GM18907 (cell line): ENCODE data around the gene PCSK9.
"Not testable (repeated sequence)": the region's sequence is repeated elsewhere in the genome, so short reads cannot be mapped to it uniquely, and the experiment has no call there.

Experiments
- ATAC-seq: cut with Tn5 transposase; IDR thresholded peaks from one replicate; pipeline ENCODE4 v1.9.1; 2021; ENCODE audit warnings: mild to moderate bottlenecking, moderate library complexity; ENCODE audit not compliant: unreplicated experiment

Gene PCSK9

GRCh38 chr1:55073187-55073916, 34.0 kb downstream of the PCSK9 start:
- ATAC-seq: peak; percentile 83

GRCh38 chr1:55074455-55074854, 35.1 kb downstream of the PCSK9 start:
- no peak for ATAC-seq

DNA sequence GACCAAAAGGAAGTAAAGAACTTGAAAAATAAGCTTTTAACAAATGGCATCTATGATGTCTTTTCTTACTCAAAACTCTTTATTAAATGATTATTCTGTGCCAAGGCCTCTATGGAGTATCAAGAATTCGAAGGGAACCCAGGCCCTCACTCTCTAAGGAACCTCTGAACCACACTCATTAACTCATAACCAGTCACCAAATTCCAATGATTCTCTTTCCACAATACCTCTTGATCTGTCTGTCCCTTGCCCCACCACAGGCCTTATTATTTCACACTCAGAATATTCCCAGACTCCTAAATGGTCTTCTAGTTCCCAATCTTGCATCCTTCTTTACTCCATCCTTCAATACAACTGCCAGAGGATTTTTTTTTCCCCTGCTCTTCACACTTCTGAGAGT, 37.0 kb downstream of the PCSK9 start:
- ATAC-seq: no peak

GRCh38 chr1:55078470-55078869, 39.1 kb downstream of the PCSK9 start:
- no peak for ATAC-seq

DNA sequence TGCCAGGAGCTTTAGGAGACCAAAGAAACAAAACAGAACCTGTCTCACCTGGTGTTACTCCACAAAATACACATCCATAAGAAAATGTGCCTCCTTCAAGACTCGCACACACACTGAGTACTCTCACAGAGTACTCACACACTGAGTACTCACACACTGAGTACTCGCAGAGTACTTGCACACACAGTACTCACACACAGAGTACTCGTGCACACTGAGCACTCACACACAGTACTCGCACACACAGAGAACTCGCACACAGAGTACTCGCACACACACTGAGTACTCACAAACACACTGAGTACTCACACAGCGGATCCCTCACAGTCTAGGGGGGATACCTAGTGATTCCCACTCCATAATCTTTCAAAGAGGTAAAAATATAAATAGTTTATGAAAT, 40.3 kb downstream of the PCSK9 start:
- no peak for ATAC-seq

DNA sequence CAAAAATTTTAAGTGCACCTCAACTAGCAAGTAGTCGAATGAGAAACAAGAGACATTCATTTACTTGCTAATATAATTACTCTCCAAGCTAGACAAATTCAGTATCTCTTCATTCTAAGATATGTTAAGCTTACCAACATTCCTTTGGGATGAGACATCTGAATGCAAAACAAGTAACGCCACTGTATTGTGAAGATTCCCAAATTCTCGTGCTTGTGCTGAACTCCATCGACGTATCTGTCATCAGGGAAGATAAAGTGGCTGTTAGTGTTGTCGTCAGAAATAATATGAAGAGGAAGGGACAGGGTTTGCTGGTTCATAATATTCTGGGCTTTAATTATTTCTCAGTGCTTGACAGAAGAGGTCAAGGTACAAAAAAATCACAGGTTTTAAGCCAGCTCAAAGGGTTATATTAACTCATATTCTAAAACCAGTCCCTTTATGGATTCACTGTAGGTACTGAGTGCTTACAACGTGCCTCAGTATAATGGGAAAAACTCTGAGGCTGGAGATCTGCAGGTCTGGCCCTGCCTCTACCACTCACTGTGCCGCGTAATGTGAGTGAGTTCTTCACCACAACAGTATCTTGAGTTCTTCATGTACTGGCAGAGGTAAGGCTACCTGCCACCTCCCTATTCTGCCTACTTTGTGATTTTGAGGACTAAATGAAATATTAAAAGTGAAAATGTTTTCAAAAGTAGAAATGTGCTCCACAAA, 42.0 kb downstream of the PCSK9 start:
- ATAC-seq: no peak

- no peak for ATAC-seq
Measured at GRCh38 chr1:55081905-55082296, 42.6 kb downstream of the PCSK9 start.

- ATAC-seq: no peak
Measured at GRCh38 chr1:55084257-55084656, 44.9 kb downstream of the PCSK9 start.

- no peak for ATAC-seq
Measured at GRCh38 chr1:55087439-55087838, 48.1 kb downstream of the PCSK9 start.

DNA sequence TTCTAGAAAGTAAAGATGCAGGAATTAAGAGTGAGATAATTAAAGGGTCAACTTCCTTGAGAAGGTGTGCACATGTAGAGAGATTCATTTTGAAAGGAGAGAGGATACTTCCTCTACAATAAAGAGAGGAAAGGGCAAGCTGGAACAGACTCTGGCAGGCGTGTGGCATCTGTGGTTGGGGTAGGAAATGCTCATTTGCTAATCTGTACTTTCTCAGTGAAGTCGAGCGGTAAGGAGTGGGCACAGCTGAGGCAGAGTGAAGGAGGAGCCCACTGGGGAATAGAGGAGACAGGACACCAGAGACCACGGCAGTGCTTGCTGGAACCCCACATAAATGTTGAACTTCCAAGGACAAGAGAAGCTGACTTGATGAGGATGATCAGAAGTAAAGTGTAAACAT, 49.1 kb downstream of the PCSK9 start:
- ATAC-seq: peak; percentile 61

DNA sequence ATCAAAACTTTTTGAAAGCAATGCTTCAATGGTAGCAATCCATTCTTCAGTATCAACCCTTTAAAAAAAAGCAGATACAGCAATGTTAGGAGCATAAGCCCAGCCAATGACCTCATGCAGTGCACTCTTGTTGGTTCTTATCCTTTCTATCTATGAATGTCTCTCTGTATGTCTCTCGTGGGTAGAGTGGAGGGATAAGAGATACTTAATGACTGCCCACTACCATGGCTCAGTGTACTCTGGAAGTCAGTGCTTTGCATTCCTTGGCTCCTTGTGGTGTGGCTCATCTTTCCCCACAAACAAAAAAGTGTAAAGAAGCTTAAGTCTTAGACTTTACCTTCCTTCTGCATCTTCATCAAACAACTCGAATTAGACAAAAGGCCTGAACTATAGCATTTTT, 50.3 kb downstream of the PCSK9 start:
- ATAC-seq: no peak

DNA sequence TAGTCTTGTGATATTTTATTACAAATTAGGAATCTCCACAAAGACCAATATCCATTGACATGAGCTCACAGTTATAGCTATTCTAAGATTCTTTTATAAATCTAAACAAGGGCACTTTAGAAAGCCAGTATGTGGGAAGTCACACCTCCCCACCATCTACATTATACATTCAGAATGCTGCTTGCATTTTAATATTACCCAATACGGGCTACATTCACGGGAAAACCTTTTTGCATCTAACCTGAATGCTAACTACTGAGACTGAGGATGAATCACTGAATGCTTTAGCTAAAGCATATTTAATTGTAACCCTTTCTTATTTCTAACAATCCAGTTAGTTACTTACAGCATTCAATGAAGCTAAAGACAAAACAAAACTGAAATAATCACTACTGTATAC, 53.1 kb downstream of the PCSK9 start:
- no peak for ATAC-seq

DNA sequence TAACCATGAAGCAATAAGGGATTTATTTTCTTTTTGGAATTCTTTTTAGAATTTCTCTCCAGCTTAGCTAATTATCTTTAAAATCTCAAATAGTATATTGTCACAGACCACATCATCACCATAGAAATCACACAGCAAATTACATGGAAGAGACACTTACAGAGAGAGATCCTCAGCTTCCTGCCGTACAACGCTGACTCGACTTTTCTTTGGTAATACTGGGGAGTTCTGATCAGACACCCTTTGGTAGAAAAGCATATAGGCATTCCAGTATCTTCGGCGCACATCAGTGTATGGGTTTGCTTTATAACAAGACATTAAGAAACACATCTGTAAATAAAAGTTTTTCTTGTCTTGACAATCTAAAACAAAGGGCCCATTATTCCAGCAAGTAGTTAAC, 55.7 kb downstream of the PCSK9 start:
- no peak for ATAC-seq

- ATAC-seq: no peak
Measured at GRCh38 chr1:55103891-55104290, 64.5 kb downstream of the PCSK9 start.

DNA sequence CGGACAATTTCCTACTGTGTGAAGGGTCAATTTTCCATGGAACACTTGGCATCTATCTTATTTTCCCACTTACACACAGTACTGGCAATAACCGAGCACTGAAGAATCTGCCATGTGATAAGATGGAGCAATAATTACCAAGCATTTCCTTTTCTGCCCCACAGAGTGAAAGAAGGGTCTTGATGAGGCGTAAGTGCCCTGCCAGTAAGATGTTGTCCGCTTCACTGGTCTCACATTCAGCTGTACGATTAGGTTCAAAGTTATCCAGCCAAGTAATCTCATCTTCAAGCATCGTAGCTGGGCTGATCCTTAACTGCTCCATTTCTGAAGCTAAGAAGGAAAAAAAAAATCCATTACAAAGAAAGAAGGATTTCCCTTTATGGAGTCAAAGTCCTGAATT, 67.8 kb downstream of the PCSK9 start:
- no peak for ATAC-seq

DNA sequence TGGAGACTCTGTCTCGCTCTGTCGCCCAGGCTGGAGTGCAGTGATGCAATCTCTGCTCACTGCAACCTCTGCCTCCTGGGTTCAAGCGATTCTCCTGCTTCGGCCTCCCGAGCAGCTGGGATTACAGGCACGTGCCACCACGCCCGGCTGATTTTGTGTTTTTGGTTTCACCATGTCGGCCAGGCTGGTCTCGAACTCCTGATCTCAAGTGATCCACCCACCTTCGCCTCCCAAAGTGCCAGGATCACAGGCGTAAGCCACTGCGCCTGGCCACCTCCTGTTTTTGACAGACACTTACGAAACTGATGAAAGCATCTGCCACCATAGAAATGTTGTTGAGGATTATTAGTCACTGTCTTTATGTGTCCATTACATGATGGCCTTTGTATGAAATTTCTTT, 69.7 kb downstream of the PCSK9 start:
- not testable (repeated sequence) for ATAC-seq
